OCI-LY3 (cell line): ENCODE data around the gene STARD13.

Experiments
- H2AFZ ChIP-seq: fragments of 200-600, 300-600 bp; shearing (Covaris generic); 2 replicates; pipeline ENCODE4 v1.6.0; 2014; ENCODE audit warnings: antibody characterized with exemption, low read depth, low read length
- H3K27ac ChIP-seq: fragments of 200-600, 300-600 bp; sonication (generic); 2 replicates; pipeline ENCODE4 v1.5.1; 2014; ENCODE audit warnings: mild to moderate bottlenecking, low read length, moderate library complexity, mixed read lengths
- H3K27me3 ChIP-seq: fragments of 200-600, 300-600 bp; sonication (generic); 2 replicates; pipeline ENCODE4 v1.6.1; 2014; ENCODE audit warnings: low read depth, low read length, mixed read lengths
- H3K36me3 ChIP-seq: fragments of 200-600, 300-600 bp; sonication (generic); replicated peaks from 2 replicates; pipeline ENCODE3; 2014; ENCODE audit warnings: low read depth, low read length, mixed read lengths
- H3K4me1 ChIP-seq: fragments of 300-600, 200-600 bp; sonication (generic); 2 replicates; pipeline ENCODE4 v1.6.1; 2014; ENCODE audit warnings: low read length, mixed read lengths
- H3K4me2 ChIP-seq: fragments of 200-600, 300-600 bp; sonication (generic); 2 replicates; pipeline ENCODE4 v1.6.1; 2014; ENCODE audit warnings: low read length, mixed read lengths
- H3K4me3 ChIP-seq: fragments of 300-600, 200-600 bp; sonication (generic); 2 replicates; pipeline ENCODE4 v1.5.1; 2014; ENCODE audit warnings: antibody characterized with exemption, mild to moderate bottlenecking, low read length, moderate library complexity
- H3K79me2 ChIP-seq: fragments of 300-600, 200-600 bp; shearing (Covaris generic); 2 replicates; pipeline ENCODE4 v1.6.1; 2014; ENCODE audit warnings: mild to moderate bottlenecking, low read length, mixed read lengths
- H3K9ac ChIP-seq: fragments of 300-600, 200-600 bp; shearing (Covaris generic); 2 replicates; pipeline ENCODE4 v1.6.0; 2014; ENCODE audit warnings: mild to moderate bottlenecking, low read length, moderate library complexity
- H3K9me3 ChIP-seq: fragments of 200-600, 300-600 bp; shearing (Covaris generic); 2 replicates; pipeline ENCODE4 v1.6.1; 2014; ENCODE audit warnings: low read length, mixed read lengths; ENCODE audit not compliant: insufficient read depth
- H4K20me1 ChIP-seq: fragments of 200-600, 300-600 bp; sonication (generic); 2 replicates; pipeline ENCODE4 v1.6.1; 2016; ENCODE audit warnings: low read length, mixed read lengths; ENCODE audit not compliant: insufficient read depth
- EZH2phosphoT487 ChIP-seq: fragments of 200-600 bp; shearing (Covaris generic); IDR thresholded peaks from 2 replicates; pipeline ENCODE4 v1.6.1; 2018; ENCODE audit warnings: antibody characterized with exemption, mixed run types, low read depth
- TF ChIP-seq, protein P1 (sequence below): fragments of 200-600, 300-600 bp; sonication (generic); IDR thresholded peaks from 2 replicates; pipeline ENCODE4 v1.5.1; 2014; ENCODE audit warnings: antibody characterized with exemption, low read length, low read depth

Gene STARD13

GRCh38 chr13:33231339-33231738 is 54.2 kb downstream of the STARD13 start:
- no peak for TF ChIP-seq EZH2phosphoT487
- TF ChIP-seq, protein P1, sequence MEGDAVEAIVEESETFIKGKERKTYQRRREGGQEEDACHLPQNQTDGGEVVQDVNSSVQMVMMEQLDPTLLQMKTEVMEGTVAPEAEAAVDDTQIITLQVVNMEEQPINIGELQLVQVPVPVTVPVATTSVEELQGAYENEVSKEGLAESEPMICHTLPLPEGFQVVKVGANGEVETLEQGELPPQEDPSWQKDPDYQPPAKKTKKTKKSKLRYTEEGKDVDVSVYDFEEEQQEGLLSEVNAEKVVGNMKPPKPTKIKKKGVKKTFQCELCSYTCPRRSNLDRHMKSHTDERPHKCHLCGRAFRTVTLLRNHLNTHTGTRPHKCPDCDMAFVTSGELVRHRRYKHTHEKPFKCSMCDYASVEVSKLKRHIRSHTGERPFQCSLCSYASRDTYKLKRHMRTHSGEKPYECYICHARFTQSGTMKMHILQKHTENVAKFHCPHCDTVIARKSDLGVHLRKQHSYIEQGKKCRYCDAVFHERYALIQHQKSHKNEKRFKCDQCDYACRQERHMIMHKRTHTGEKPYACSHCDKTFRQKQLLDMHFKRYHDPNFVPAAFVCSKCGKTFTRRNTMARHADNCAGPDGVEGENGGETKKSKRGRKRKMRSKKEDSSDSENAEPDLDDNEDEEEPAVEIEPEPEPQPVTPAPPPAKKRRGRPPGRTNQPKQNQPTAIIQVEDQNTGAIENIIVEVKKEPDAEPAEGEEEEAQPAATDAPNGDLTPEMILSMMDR = no peak
- Histone ChIP-seq H4K20me1 (no peaks in the 10 kb centered on the region), H3K4me1 (peaks cover 13% of the 10 kb centered on the region; the same call in 1 of the 2 replicates), H3K9ac (no peak overlapping the region), H3K27ac (no peak overlapping the region), H3K36me3 (no peaks in the 10 kb centered on the region), H3K27me3 (no peaks in the 10 kb centered on the region), H3K9me3 (no peaks in the 10 kb centered on the region), H3K79me2 (no peaks in the 10 kb centered on the region), H3K4me2 (no peak overlapping the region), H3K4me3 (no peak overlapping the region), H2AFZ (no peak overlapping the region)

- H3K9ac ChIP-seq = no peak overlapping the region
- H3K4me2 ChIP-seq = no peak overlapping the region
- H3K9me3 ChIP-seq = no peaks in the 10 kb centered on the region
- H3K36me3 ChIP-seq = no peaks in the 10 kb centered on the region
- TF ChIP-seq, protein P1 = no peak
- no peak for TF ChIP-seq EZH2phosphoT487
- peaks cover 13% of the 10 kb centered on the region; the same call in 1 of the 2 replicates for H3K4me1 ChIP-seq
- no peaks in the 10 kb centered on the region for H3K79me2 ChIP-seq
- no peak overlapping the region for H3K27ac ChIP-seq
- H4K20me1 ChIP-seq = no peaks in the 10 kb centered on the region
- no peaks in the 10 kb centered on the region for H3K27me3 ChIP-seq
- no peak overlapping the region for H2AFZ ChIP-seq
- H3K4me3 ChIP-seq = no peak overlapping the region
Observed at GRCh38 chr13:33230178-33230881, 55.2 kb downstream of the STARD13 start.

DNA sequence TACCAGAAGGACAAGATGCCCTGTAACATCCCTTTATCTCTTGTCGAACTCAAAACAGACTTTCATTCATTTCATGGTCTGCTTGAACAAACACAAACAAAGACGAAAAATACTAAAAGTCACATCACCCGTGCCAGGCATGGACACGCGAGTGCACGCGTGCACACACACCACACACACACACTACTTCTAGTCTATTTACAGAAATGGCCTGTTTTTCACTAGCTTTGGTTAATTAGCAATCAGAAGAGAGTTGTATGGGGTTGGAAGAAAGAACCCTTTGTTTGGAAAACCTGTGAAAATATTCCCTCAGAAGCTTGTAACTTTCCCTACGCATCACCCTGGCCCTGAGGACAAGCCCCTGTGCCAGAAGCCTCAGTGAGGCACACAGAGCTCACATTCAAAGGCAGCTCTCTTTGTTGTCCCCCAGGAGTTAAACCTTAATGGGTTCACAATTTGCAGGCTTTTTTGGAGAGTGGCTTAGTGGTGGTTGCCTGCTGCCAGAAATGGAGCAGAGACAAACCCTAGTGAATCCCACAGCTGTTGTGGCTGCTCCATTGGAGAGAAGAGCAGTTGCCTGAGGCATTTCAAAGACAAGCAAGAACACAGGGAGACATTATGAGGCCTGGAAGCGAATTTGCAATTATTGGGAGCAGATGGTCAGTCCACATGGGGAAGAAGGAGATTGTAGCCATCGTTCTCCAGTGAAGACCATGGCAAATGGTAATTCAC is 55.9 kb downstream of the STARD13 start:
- no peaks in the 10 kb centered on the region for H3K36me3 ChIP-seq
- no peaks in the 10 kb centered on the region for H3K9me3 ChIP-seq
- H3K4me3 ChIP-seq = no peak overlapping the region
- H4K20me1 ChIP-seq = no peaks in the 10 kb centered on the region
- no peak overlapping the region for H3K4me2 ChIP-seq
- H3K27me3 ChIP-seq = no peaks in the 10 kb centered on the region
- no peaks in the 10 kb centered on the region for H3K79me2 ChIP-seq
- H3K27ac ChIP-seq = no peak overlapping the region
- no peak for TF ChIP-seq EZH2phosphoT487
- TF ChIP-seq, protein P1 = no peak
- H3K9ac ChIP-seq = no peak overlapping the region
- no peak overlapping the region for H2AFZ ChIP-seq
- H3K4me1 ChIP-seq = peaks cover 13% of the 10 kb centered on the region; the same call in 1 of the 2 replicates

DNA sequence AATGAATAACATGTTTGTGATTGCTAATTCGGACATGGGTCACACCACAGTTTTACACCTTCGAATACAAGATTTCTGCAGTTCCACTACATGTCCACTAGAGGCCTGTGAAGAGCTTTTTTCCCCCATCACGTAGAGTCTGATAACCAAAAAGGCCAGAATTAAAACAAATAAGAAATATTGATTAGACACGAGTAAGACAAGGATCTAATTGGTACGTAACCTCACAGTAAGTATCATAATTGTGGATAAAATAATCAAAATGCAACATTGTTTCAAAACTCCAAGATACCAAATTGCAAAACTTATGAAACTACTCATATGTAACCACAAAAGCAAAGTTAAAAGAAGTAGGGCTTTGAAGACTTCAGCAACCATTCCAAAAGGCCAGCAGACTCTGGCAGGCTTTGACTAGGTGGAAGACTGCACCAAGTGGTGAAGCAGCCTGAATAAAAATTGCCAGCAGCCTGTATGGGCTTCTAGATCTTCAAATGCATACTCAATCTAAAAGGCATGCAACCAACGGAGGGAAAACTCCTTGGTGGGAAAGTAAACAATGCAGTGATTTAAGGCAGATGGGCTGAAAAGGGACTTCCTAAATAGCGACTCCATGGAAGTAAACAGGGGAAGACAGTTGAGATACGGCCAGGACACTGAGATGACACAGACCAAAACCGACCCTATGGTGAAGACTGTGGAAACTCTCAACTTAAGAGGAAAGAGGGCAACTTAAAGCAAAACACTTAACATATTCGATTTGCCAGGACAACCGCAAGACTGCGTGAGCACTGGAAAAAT is 56.7 kb downstream of the STARD13 start:
- H3K36me3 ChIP-seq = no peaks in the 10 kb centered on the region
- TF ChIP-seq, protein P1 = peak; percentile 93
- no peak for TF ChIP-seq EZH2phosphoT487
- H3K79me2 ChIP-seq = no peaks in the 10 kb centered on the region
- H3K4me3 ChIP-seq = 0 out of 2 replicates have a peak overlapping the region, but pooled peaks have one; percentile 10
- peaks cover 13% of the 10 kb centered on the region; the same call in 1 of the 2 replicates for H3K4me1 ChIP-seq
- no peak overlapping the region for H3K27ac ChIP-seq
- H3K4me2 ChIP-seq = peak overlapping the region; percentile 45
- no peaks in the 10 kb centered on the region; the same call in 1 of the 2 replicates for H3K27me3 ChIP-seq
- no peaks in the 10 kb centered on the region for H4K20me1 ChIP-seq
- no peak overlapping the region for H3K9ac ChIP-seq
- H3K9me3 ChIP-seq = peaks cover 6% of the 10 kb centered on the region
- peak overlapping the region; percentile 20; the same call in 1 of the 2 replicates for H2AFZ ChIP-seq
